DND-41 (cell line): ENCODE measurements around the gene TXNDC11.

Experiments
- ATAC-seq: fragments of 200-7000 bp; cut with Tn5 transposase; 3 replicates; pipeline ENCODE4 v1.9.1; 2021; ENCODE audit warnings: low read depth; ENCODE audit not compliant: insufficient read depth
- DNase-seq: peaks from one replicate; pipeline ENCODE4 v3.0.0-alpha.2; 2020
- H2AFZ ChIP-seq: 2 replicates; pipeline ENCODE4 v1.6.0; 2012; ENCODE audit warnings: low read depth, low read length
- H3K27ac ChIP-seq: 2 replicates; pipeline ENCODE4 v1.5.1; 2012; ENCODE audit warnings: low read length, inconsistent platforms
- H3K27me3 ChIP-seq: fragments of 200-600 bp; sonication (generic); 2 replicates; pipeline ENCODE4 v1.6.0; 2012; ENCODE audit warnings: low read length, mild to moderate bottlenecking, inconsistent platforms; ENCODE audit not compliant: insufficient read depth, poor library complexity
- H3K36me3 ChIP-seq: 2 replicates; pipeline ENCODE4 v1.5.1; 2012; ENCODE audit warnings: low read length, inconsistent platforms; ENCODE audit not compliant: insufficient read depth
- H3K4me1 ChIP-seq: 2 replicates; pipeline ENCODE4 v1.5.1; 2012; ENCODE audit warnings: mild to moderate bottlenecking, low read length; ENCODE audit not compliant: insufficient read depth
- H3K4me2 ChIP-seq: 2 replicates; pipeline ENCODE4 v1.6.0; 2012; ENCODE audit warnings: mild to moderate bottlenecking, moderate library complexity, low read length, inconsistent platforms; ENCODE audit not compliant: insufficient read depth
- H3K4me3 ChIP-seq, 2 experiments: fragments of 200-600 bp in 1 of 2; shearing (Covaris generic) in 1 of 2; 2 replicates each; pipeline ENCODE4 v1.5.1; 2012 to 2016; ENCODE audit warnings: inconsistent platforms in 2 of 2, low read length in 2 of 2, mild to moderate bottlenecking in 2 of 2, low read depth in 1 of 2, moderate library complexity in 1 of 2
- H3K79me2 ChIP-seq: 2 replicates; pipeline ENCODE4 v1.6.0; 2012; ENCODE audit warnings: low read length, inconsistent platforms; ENCODE audit not compliant: insufficient read depth
- H3K9ac ChIP-seq: 2 replicates; pipeline ENCODE4 v1.6.0; 2012; ENCODE audit warnings: low read depth, mild to moderate bottlenecking, inconsistent platforms, low read length, moderate library complexity
- H3K9me3 ChIP-seq: 2 replicates; pipeline ENCODE4 v1.5.1; 2012; ENCODE audit warnings: low read length, moderate library complexity, mild to moderate bottlenecking, inconsistent platforms; ENCODE audit not compliant: insufficient read depth, severe bottlenecking
- H4K20me1 ChIP-seq: 2 replicates; pipeline ENCODE4 v1.6.0; 2012; ENCODE audit warnings: low read length; ENCODE audit not compliant: insufficient read depth
- EZH2 ChIP-seq: IDR thresholded peaks from 3 replicates; pipeline ENCODE4 v1.6.1; 2012; ENCODE audit warnings: borderline replicate concordance, low read depth, mild to moderate bottlenecking, moderate library complexity, low read length, inconsistent platforms; ENCODE audit not compliant: severe bottlenecking
- TF ChIP-seq, protein P1 (sequence below): IDR thresholded peaks from 2 replicates; pipeline ENCODE4 v1.5.1; 2012; ENCODE audit warnings: borderline replicate concordance, low read length, moderate library complexity, mild to moderate bottlenecking; ENCODE audit not compliant: poor library complexity, severe bottlenecking; ENCODE audit errors: extremely low read depth

Gene TXNDC11

GRCh38 chr16:11725457-11725856, 17.2 kb downstream of the TXNDC11 start:
- ATAC-seq (no peak), DNase-seq (no peak)
- H3K9ac ChIP-seq: no peak overlapping the region
- no peaks in the 10 kb centered on the region for H3K27me3 ChIP-seq
- 0 out of 2 replicates have a peak, but pooled peaks cover 2% of the 10 kb centered on the region for H3K79me2 ChIP-seq
- H3K27ac ChIP-seq: no peak overlapping the region
- no peak for TF ChIP-seq EZH2
- TF ChIP-seq, protein P1, sequence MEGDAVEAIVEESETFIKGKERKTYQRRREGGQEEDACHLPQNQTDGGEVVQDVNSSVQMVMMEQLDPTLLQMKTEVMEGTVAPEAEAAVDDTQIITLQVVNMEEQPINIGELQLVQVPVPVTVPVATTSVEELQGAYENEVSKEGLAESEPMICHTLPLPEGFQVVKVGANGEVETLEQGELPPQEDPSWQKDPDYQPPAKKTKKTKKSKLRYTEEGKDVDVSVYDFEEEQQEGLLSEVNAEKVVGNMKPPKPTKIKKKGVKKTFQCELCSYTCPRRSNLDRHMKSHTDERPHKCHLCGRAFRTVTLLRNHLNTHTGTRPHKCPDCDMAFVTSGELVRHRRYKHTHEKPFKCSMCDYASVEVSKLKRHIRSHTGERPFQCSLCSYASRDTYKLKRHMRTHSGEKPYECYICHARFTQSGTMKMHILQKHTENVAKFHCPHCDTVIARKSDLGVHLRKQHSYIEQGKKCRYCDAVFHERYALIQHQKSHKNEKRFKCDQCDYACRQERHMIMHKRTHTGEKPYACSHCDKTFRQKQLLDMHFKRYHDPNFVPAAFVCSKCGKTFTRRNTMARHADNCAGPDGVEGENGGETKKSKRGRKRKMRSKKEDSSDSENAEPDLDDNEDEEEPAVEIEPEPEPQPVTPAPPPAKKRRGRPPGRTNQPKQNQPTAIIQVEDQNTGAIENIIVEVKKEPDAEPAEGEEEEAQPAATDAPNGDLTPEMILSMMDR: no peak
- 0 out of 2 replicates have a peak, but pooled peaks cover 4% of the 10 kb centered on the region for H4K20me1 ChIP-seq
- no peak overlapping the region for H3K4me3 ChIP-seq
- H3K4me1 ChIP-seq: no peaks in the 10 kb centered on the region
- no peak overlapping the region for H2AFZ ChIP-seq
- H3K9me3 ChIP-seq: no peaks in the 10 kb centered on the region
- peaks cover 74% of the 10 kb centered on the region for H3K36me3 ChIP-seq
- H3K4me2 ChIP-seq: no peak overlapping the region

GRCh38 chr16:11722468-11722808, 20.2 kb downstream of the TXNDC11 start:
- 0 out of 2 replicates have a peak, but pooled peaks cover 4% of the 10 kb centered on the region for H4K20me1 ChIP-seq
- H3K27ac ChIP-seq: no peak overlapping the region
- no peak overlapping the region for H3K4me3 ChIP-seq
- no peaks in the 10 kb centered on the region for H3K4me1 ChIP-seq
- TF ChIP-seq, protein P1: no peak
- no peak for TF ChIP-seq EZH2
- no peaks in the 10 kb centered on the region for H3K27me3 ChIP-seq
- no peak overlapping the region for H3K4me2 ChIP-seq
- H3K9me3 ChIP-seq: no peaks in the 10 kb centered on the region
- no peak overlapping the region for H2AFZ ChIP-seq
- H3K79me2 ChIP-seq: 0 out of 2 replicates have a peak, but pooled peaks cover 2% of the 10 kb centered on the region
- DNase-seq (no peak), ATAC-seq (no peak)
- no peak overlapping the region for H3K9ac ChIP-seq
- peaks cover 67% of the 10 kb centered on the region for H3K36me3 ChIP-seq

DNA sequence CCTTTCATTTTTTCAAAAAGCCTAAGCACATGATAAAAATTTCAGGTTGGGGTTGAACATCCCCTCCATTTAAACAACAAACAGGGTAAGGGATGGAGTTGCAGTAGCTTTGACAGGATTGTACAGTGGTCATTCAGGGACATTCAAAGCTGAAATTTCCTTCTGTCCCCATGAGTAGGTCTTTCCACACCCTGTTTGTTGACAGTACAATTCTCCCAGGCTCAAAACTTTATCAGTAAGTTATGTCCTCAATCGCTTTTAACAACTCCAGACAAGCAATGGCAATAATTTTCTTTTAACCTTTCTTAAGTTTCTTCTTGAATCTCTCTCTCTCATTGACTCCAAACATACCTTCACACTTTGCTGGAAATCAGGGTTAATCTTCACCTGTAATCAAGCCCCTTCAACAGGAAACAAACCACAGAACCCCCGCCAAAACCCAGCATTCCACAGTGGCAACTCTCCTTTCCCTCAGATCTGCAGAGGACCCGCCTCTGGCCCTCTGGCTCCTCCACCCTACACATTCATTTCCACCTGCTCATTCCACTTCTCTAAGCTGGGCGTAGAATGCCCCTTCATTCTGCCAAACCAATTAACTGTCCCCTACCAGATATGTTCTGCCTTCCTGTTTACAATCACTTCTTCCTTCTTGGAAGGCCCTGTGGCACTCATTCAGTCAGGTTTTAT, 20.7 kb downstream of the TXNDC11 start:
- DNase-seq: no peak
- no peaks in the 10 kb centered on the region for H3K27me3 ChIP-seq
- H3K36me3 ChIP-seq: peaks cover 67% of the 10 kb centered on the region
- TF ChIP-seq, protein P1: no peak
- no peak for TF ChIP-seq EZH2
- no peaks in the 10 kb centered on the region for H3K9me3 ChIP-seq
- H3K9ac ChIP-seq: no peak overlapping the region
- 0 out of 2 replicates have a peak, but pooled peaks cover 4% of the 10 kb centered on the region for H4K20me1 ChIP-seq
- no peak overlapping the region for H2AFZ ChIP-seq
- 0 out of 2 replicates have a peak, but pooled peaks cover 2% of the 10 kb centered on the region for H3K79me2 ChIP-seq
- no peak overlapping the region for H3K4me3 ChIP-seq
- no peak overlapping the region for H3K27ac ChIP-seq
- ATAC-seq: no peak
- H3K4me2 ChIP-seq: no peak overlapping the region
- no peaks in the 10 kb centered on the region for H3K4me1 ChIP-seq

DNA sequence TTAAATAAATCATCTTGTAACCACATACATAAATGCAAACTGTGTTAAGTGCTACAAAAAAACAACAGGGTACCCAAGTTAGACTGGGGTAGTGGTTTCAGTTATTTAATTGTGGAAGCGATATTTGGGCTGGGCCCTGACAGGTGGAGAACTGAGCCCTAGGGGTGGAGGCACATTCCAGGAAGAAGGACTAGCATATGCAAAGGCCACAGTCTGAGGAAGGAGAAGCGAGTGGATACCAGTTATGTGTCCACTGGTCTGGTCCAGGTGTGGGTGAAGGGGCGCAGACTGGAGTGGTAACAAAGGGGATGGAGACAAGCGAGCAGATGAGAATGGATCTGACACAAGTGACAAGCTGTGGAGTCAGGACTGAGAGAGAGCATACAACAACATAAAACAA, 22.9 kb downstream of the TXNDC11 start:
- no peak for DNase-seq
- TF ChIP-seq, protein P1: no peak
- no peak for TF ChIP-seq EZH2

More for the DNA sequence above, 22.9 kb downstream of the TXNDC11 start:
- no peaks in the 10 kb centered on the region for H3K27me3 ChIP-seq
- no peaks in the 10 kb centered on the region for H3K9me3 ChIP-seq
- no peaks in the 10 kb centered on the region for H3K79me2 ChIP-seq
- peaks cover 52% of the 10 kb centered on the region for H3K36me3 ChIP-seq
- no peak for ATAC-seq
- no peak overlapping the region for H2AFZ ChIP-seq
- no peak overlapping the region for H3K4me3 ChIP-seq
- 0 out of 2 replicates have a peak, but pooled peaks cover 4% of the 10 kb centered on the region for H4K20me1 ChIP-seq
- H3K27ac ChIP-seq: no peak overlapping the region
- no peak overlapping the region for H3K4me2 ChIP-seq
- no peaks in the 10 kb centered on the region for H3K4me1 ChIP-seq
- H3K9ac ChIP-seq: no peak overlapping the region
